ENCODE measurements around the gene RTN4IP1. TPM values are rescaled to one million over a fixed set of nuclear protein-coding genes. Genes with fewer than 3 reads are reported as not detected.

The RTN4IP1 gene
- total RNA-seq, 1 experiment from 2014 or later, result 12.5 TPM

GRCh38 chr6:106546261-106546690 lies 83.0 kb downstream of the RTN4IP1 start:
- Histone ChIP-seq H3K79me2 (ENCODE audit: insufficient read depth, low read length) (no peaks in the 10 kb centered on the region), H3K79me1 (ENCODE audit: insufficient read depth, low read depth, low read length, poor library complexity, severe bottlenecking) (no peaks in the 10 kb centered on the region), H2BK5ac (ENCODE audit: insufficient read length, low read length) (no peak overlapping the region), H2BK120ac (ENCODE audit: low read depth, low read length, poor library complexity, severe bottlenecking) (no peak overlapping the region), H2AFZ (ENCODE audit: low read length) (no peak overlapping the region), H3K27me3 (ENCODE audit: insufficient read depth, low read length) (no peaks in the 10 kb centered on the region), H2BK20ac (ENCODE audit: low read depth, low read length, poor library complexity, severe bottlenecking) (no peak overlapping the region), H3K9ac (ENCODE audit: extremely low read depth, insufficient read length, low read length) (no peak overlapping the region), H3K18ac (ENCODE audit: insufficient read length, low read depth, low read length) (no peak overlapping the region), H4K5ac (ENCODE audit: insufficient read length, low read depth, low read length) (no peak overlapping the region), H3K4me2 (ENCODE audit: insufficient read depth, insufficient read length, low read length) (no peak overlapping the region), H3T11ph (ENCODE audit: low read length) (no peak overlapping the region), H3K14ac (ENCODE audit: insufficient read depth, low read length) (no peak overlapping the region), H3K4ac (ENCODE audit: low read depth, low read length) (no peak overlapping the region), H3K4me1 (ENCODE audit: insufficient read depth, low read length) (no peaks in the 10 kb centered on the region), H3K27ac (ENCODE audit: insufficient read length, low read depth, low read length) (no peak overlapping the region), H4K91ac (ENCODE audit: insufficient read length, low read depth, low read length) (no peak overlapping the region), H2BK15ac (ENCODE audit: low read depth, low read length) (no peak overlapping the region), H3K23me2 (ENCODE audit: insufficient read length, low read depth, low read length, poor library complexity, severe bottlenecking) (no peaks in the 10 kb centered on the region), H3K23ac (ENCODE audit: insufficient read length, low read depth, low read length) (no peak overlapping the region), H3K9me3 (ENCODE audit: control insufficient read depth, low read depth, low read length) (no peaks in the 10 kb centered on the region), H3K56ac (ENCODE audit: insufficient read length, low read depth, low read length) (no peak overlapping the region), H2AK5ac (ENCODE audit: insufficient read length, low read length) (no peak overlapping the region), H4K20me1 (ENCODE audit: control insufficient read depth, insufficient read depth, insufficient read length) (no peaks in the 10 kb centered on the region), H4K8ac (replicated peaks; ENCODE audit: insufficient read length, low read depth, low read length) (no peak overlapping the region), H2BK12ac (ENCODE audit: insufficient read length, low read depth, low read length) (no peak overlapping the region)
- DNase-seq, result no peak
- no peaks in the 10 kb centered on the region for H3K36me3 Mint-ChIP-seq (ENCODE audit: insufficient read depth in 1 of 3, low read depth in 3 of 3)
- no peak overlapping the region for H3K4me3 Mint-ChIP-seq
- no peaks in the 10 kb centered on the region for H3K9me3 Mint-ChIP-seq
- WGBS (ENCODE audit: extremely low coverage, insufficient read length, low lambda C conversion rate), result no CpG with 5 or more reads among the region's 2 CpGs
- no peak overlapping the region for H3K27ac Mint-ChIP-seq
- H3K4me1 Mint-ChIP-seq, result peaks cover 8 to 12% of the 10 kb centered on the region in 2 experiments
- H3K27me3 Mint-ChIP-seq (ENCODE audit: low read depth), result no peaks in the 10 kb centered on the region
- no peak for TF ChIP-seq CTCF (conservative IDR thresholded peaks at IDR 0.05)

Data from H9 (cell line).